IMR-90 (cell line): Measurements from ENCODE around the gene SRP54.

Experiments used
- CTCF ChIP-seq: conservative IDR thresholded peaks from 2 replicates; pipeline ENCODE4 v1.5.1; 2012; ENCODE audit warnings: mild to moderate bottlenecking, low read depth, low read length, improper control_type of control experiment
- POLR2A ChIP-seq: IDR thresholded peaks from 2 replicates; pipeline ENCODE4 v1.6.1; 2012; ENCODE audit warnings: mild to moderate bottlenecking, low read depth, low read length

GRCh38 chr14:34993426-34993825, 10.6 kb downstream of the SRP54 start:
- TF ChIP-seq POLR2A, result no peak
- TF ChIP-seq CTCF, result no peak
